GM12878 (cell line): ENCODE measurements around the gene CAPN2. TPM values are rescaled to one million over a fixed set of nuclear protein-coding genes. Genes with fewer than 3 reads are reported as not detected.

ENCODE experiments used
- ATAC-seq: fragments of 200-7000 bp; cut with Tn5 transposase; 3 replicates; pipeline ENCODE4 v1.9.1; 2020; ENCODE audit warnings: mild to moderate bottlenecking, moderate library complexity
- BruUV-seq: library from RNA; stranded (reverse); fragments of 400-500 nt; replicated peaks from 2 replicates; lab custom pipeline; 2021; lab: Mats Ljungman, UMichigan
- CTCF ChIA-PET: fragments of 300-600 bp; sonication (Branson Sonifier 250); formaldehyde crosslinking; extraction: SDS; loops from one replicate; lab custom pipeline; 2021; ENCODE audit warnings: inconsistent platforms; lab: Yijun Ruan, JAX
- POLR2A ChIA-PET: fragments of 350-600 bp; formaldehyde crosslinking; extraction: SDS; loops from one replicate; lab custom pipeline; 2021; ENCODE audit warnings: inconsistent platforms; lab: Charles Lee
- RAD21 ChIA-PET: fragments of 300-600 bp; sonication (Branson Sonifier 250); formaldehyde crosslinking; loops from one replicate; lab custom pipeline; 2023; ENCODE audit warnings: antibody characterized with exemption; ENCODE audit not compliant: unreplicated experiment; lab: Charles Lee
- SMC1A ChIA-PET: fragments of 300-600 bp; sonication (Branson Sonifier 250); formaldehyde crosslinking; loops from one replicate; lab custom pipeline; 2023; ENCODE audit not compliant: unreplicated experiment, uncharacterized antibody; lab: Charles Lee
- DNase-seq: peaks from one replicate; pipeline ENCODE4 v3.0.0-alpha.2; 2011; ENCODE audit warnings: low read depth, low spot score
- FAIRE-seq: peaks from 3 replicates; lab custom pipeline; 2011; peaks lifted over from hg19 to GRCh38; lab: Jason Lieb, UNC
- H2AFZ ChIP-seq: 2 replicates; pipeline ENCODE4 v1.6.0; 2011; ENCODE audit warnings: low read depth, low read length, control low read depth; ENCODE audit not compliant: control insufficient read depth
- H3K27ac ChIP-seq: 2 replicates; pipeline ENCODE4 v1.5.1; 2011; ENCODE audit warnings: control low read depth; ENCODE audit not compliant: control insufficient read depth, insufficient read depth
- H3K27me3 ChIP-seq, 2 experiments: replicated peaks in 1 of 2; 2 replicates each; pipeline versions ENCODE4 v1.6.0 to v1.6.1; 2011; ENCODE audit warnings: low read length in 1 of 2; ENCODE audit not compliant: control insufficient read depth in 2 of 2, insufficient read depth in 2 of 2
- H3K36me3 ChIP-seq, 2 experiments: 2 replicates each; pipeline ENCODE4 v1.5.1; 2011; ENCODE audit warnings: low read length in 1 of 2; ENCODE audit not compliant: control insufficient read depth in 2 of 2, insufficient read depth in 2 of 2
- H3K4me1 ChIP-seq: 2 replicates; pipeline ENCODE4 v1.6.1; 2011; ENCODE audit warnings: mild to moderate bottlenecking, low read length, moderate library complexity, mixed read lengths; ENCODE audit not compliant: control insufficient read depth, insufficient read depth
- H3K4me2 ChIP-seq: 2 replicates; pipeline ENCODE4 v1.6.0; 2011; ENCODE audit warnings: control low read depth; ENCODE audit not compliant: control insufficient read depth, insufficient read depth
- H3K4me3 ChIP-seq: fragments of 200-600 bp; sonication (generic); 2 replicates; pipeline ENCODE4 v1.5.1; 2016
- H3K79me2 ChIP-seq: 2 replicates; pipeline ENCODE4 v1.6.0; 2011; ENCODE audit warnings: low read length; ENCODE audit not compliant: control insufficient read depth, insufficient read depth
- H3K9ac ChIP-seq: 2 replicates; pipeline ENCODE4 v1.8.0; 2011; ENCODE audit warnings: low read length, control low read depth, mixed read lengths; ENCODE audit not compliant: control insufficient read depth, insufficient read depth
- H3K9me3 ChIP-seq: replicated peaks from 3 replicates; pipeline ENCODE4 v1.5.1; 2011; ENCODE audit warnings: mild to moderate bottlenecking, low read length; ENCODE audit not compliant: control insufficient read depth, insufficient read depth
- H4K20me1 ChIP-seq: 2 replicates; pipeline ENCODE4 v1.6.0; 2011; ENCODE audit not compliant: control insufficient read depth, insufficient read depth
- ASH2L ChIP-seq: fragments of 300-600, 200-600 bp; sonication (generic); IDR thresholded peaks from 2 replicates; pipeline ENCODE4 v1.6.1; 2017; ENCODE audit warnings: low read depth, mild to moderate bottlenecking, borderline replicate concordance
- BHLHE40 ChIP-seq, 2 experiments: fragments of 450-650 bp in 1 of 2; IDR thresholded peaks; 2 replicates each; pipeline ENCODE4 v1.6.1; 2011 to 2017; ENCODE audit warnings: low read depth in 2 of 2, borderline replicate concordance in 1 of 2, improper control_type of control experiment in 1 of 2, low read length in 1 of 2, mild to moderate bottlenecking in 1 of 2
- BMI1 ChIP-seq: fragments of 450-650 bp; IDR thresholded peaks from 2 replicates; pipeline ENCODE4 v1.6.1; 2016; ENCODE audit warnings: mild to moderate bottlenecking, moderate library complexity, borderline replicate concordance
- EZH2 ChIP-seq: IDR thresholded peaks from 2 replicates; pipeline ENCODE4 v1.6.1; 2012; ENCODE audit warnings: low read depth, mild to moderate bottlenecking, control low read depth, inconsistent platforms, low read length, borderline replicate concordance; ENCODE audit not compliant: control insufficient read depth
- FOXM1 ChIP-seq: IDR thresholded peaks from 2 replicates; pipeline ENCODE4 v1.6.1; 2012; ENCODE audit warnings: low read depth, mild to moderate bottlenecking, inconsistent platforms, low read length, moderate library complexity
- KAT2A ChIP-seq: conservative IDR thresholded peaks from 2 replicates; pipeline ENCODE4 v1.6.1; 2011; ENCODE audit warnings: low read depth, low read length; ENCODE audit not compliant: control insufficient read depth
- POLR2A ChIP-seq: IDR thresholded peaks from 2 replicates; pipeline ENCODE4 v1.6.1; 2011; ENCODE audit warnings: low read depth, mild to moderate bottlenecking, low read length
- RBBP5 ChIP-seq: fragments of 200-600 bp; sonication (generic); conservative IDR thresholded peaks from 2 replicates; pipeline ENCODE4 v1.6.1; 2016
- REST ChIP-seq: IDR thresholded peaks from 2 replicates; pipeline ENCODE4 v1.6.1; 2012; ENCODE audit warnings: mild to moderate bottlenecking, low read depth, low read length
- RUNX3 ChIP-seq: IDR thresholded peaks from 2 replicates; pipeline ENCODE4 v1.6.1; 2012; ENCODE audit warnings: low read length, inconsistent platforms
- SP1 ChIP-seq: IDR thresholded peaks from one replicate; pipeline ENCODE4 v1.6.1; 2011; ENCODE audit warnings: low read depth, low read length
- STAT3 ChIP-seq: IDR thresholded peaks from 2 replicates; pipeline ENCODE4 v1.6.1; 2011; ENCODE audit warnings: low read depth, low read length, improper control_type of control experiment
- TARDBP ChIP-seq: IDR thresholded peaks from 2 replicates; pipeline ENCODE4 v1.6.1; 2016; ENCODE audit warnings: borderline replicate concordance
- TCF7 ChIP-seq: IDR thresholded peaks from 2 replicates; pipeline ENCODE4 v1.6.1; 2014; ENCODE audit warnings: antibody characterized with exemption, borderline replicate concordance
- WGBS: methylation state at CpG from one replicate; pipeline ENCODE4 v1.1.6; 2016; ENCODE audit warnings: low lambda C conversion rate; ENCODE audit not compliant: insufficient replicate concordance, insufficient coverage; ENCODE audit errors: missing lambda C conversion rate; 5-methylcytosine and 5-hydroxymethylcytosine counted together
- in situ Hi-C: fragments of 300-500 bp; cut with MboI; formaldehyde crosslinking; loops from 9 replicates; pipeline ENCODE4 v1.14.3; 2018; ENCODE audit warnings: mixed read lengths
- intact Hi-C: fragments of 100-400 bp; cut with micrococcal nuclease; formaldehyde crosslinking; loops from one replicate; pipeline ENCODE4 v1.14.2; 2022; ENCODE audit not compliant: unreplicated experiment
- polyA plus RNA-seq, 11 experiments: library from polyadenylated mRNA; depleted of rRNA in 4 of 11; unstranded in 6 of 11; stranded (reverse) in 5 of 11; fragments of >200 nt; fragmentation: Nextera tagmentation in 4 of 11; fragmentation: Illumina TruSeq in 1 of 11; extraction: Ambion mirVana in 4 of 11; extraction: Trizol in 1 of 11; gene quantifications; 1 replicate in 1 of 11; 2 replicates in 10 of 11; pipeline versions ENCODE4 v1.2.1 to v1.2.3, GENCODE V29; 2011 to 2016; ENCODE audit warnings: inconsistent platforms in 2 of 11, missing spikeins in 2 of 11, low read depth in 1 of 11
- total RNA-seq, 4 experiments: library from RNA; depleted of rRNA in 3 of 4; stranded (reverse); fragments of >200 nt in 3 of 4; fragmentation: Illumina TruSeq in 1 of 4; extraction: Trizol in 1 of 4; gene quantifications; 2 replicates each; pipeline versions ENCODE4 v1.2.1 to v1.2.3, GENCODE V29; 2013 to 2021

Gene CAPN2
- total and polyA plus RNA-seq, 10 of the 15 experiments (the other 5 are each of a cell fraction or from before 2014, with no cell fraction given), result 6.0 to 21.4 (median 16.6) TPM

GRCh38 chr1:223716302-223716862 is 4.0 kb downstream of the CAPN2 start:
- RAD21 ChIA-PET, result interaction anchor here (0.8 to 1.1 kb wide), 3 partner anchors 18 to 35 kb away, joined by 3 read pairs; no protein-coding TSS in a partner anchor
- H2AFZ ChIP-seq, result peak overlapping the region; percentile 51
- POLR2A ChIA-PET, result interaction anchor here (0.6 kb wide), 1 partner anchor 467 kb away, joined by 3 read pairs; the partner anchor contains the start of gene DEGS1
- peak overlapping the region; percentile 23; the same call in 1 of the 2 replicates for H3K4me3 ChIP-seq
- WGBS, result 0% methylated on average over 7 of the region's 7 CpGs
- CTCF ChIA-PET, result interaction anchor here (1.0 to 1.6 kb wide), 3 partner anchors 17 to 33 kb away, joined by 3 to 9 read pairs (median 4); no protein-coding TSS in a partner anchor
- DNase-seq, result peak; percentile 47
- H3K9me3 ChIP-seq, result no peaks in the 10 kb centered on the region
- peak; percentile 91 for FAIRE-seq
- peaks cover 34% of the 10 kb centered on the region for H3K4me1 ChIP-seq
- H3K79me2 ChIP-seq, result no peaks in the 10 kb centered on the region; the same call in 1 of the 2 replicates
- H3K27me3 ChIP-seq, result no peaks in the 10 kb centered on the region
- TF ChIP-seq RUNX3, result 0 out of 2 replicates have a peak, but pooled peaks have one; percentile 25
- no peak for TF ChIP-seq STAT3
- peak; percentile 24; the same call in 1 of the 2 replicates for TF ChIP-seq POLR2A
- no peaks in the 10 kb centered on the region for H3K36me3 ChIP-seq
- in situ Hi-C loops, result no loop called here
- peak; percentile 62 for ATAC-seq
- H4K20me1 ChIP-seq, result no peaks in the 10 kb centered on the region
- SMC1A ChIA-PET, result interaction anchor here (0.9 to 1.1 kb wide), 2 partner anchors 33 to 36 kb away, joined by 3 to 5 read pairs; no protein-coding TSS in a partner anchor
- H3K4me2 ChIP-seq, result peak overlapping the region; percentile 84
- no TSS peak for BruUV-seq
- H3K9ac ChIP-seq, result peak overlapping the region; percentile 44; the same call in 1 of the 2 replicates
- peak overlapping the region; percentile 75 for H3K27ac ChIP-seq
- intact Hi-C loops, result no loop called here

GRCh38 chr1:223717123-223717522 is 4.8 kb downstream of the CAPN2 start:
- peak overlapping the region; percentile 75 for H3K27ac ChIP-seq
- in situ Hi-C loops (no loop called here), intact Hi-C loops (no loop called here)
- H3K4me2 ChIP-seq, result peak overlapping the region; percentile 84
- no peaks in the 10 kb centered on the region; the same call in 1 of the 2 replicates for H3K79me2 ChIP-seq
- H3K4me1 ChIP-seq, result peaks cover 35% of the 10 kb centered on the region
- ChIA-PET POLR2A (no interaction called here), CTCF (interaction anchor here (1.6 kb wide), 1 partner anchor 32 kb away, joined by 9 read pairs; no protein-coding TSS in a partner anchor), RAD21 (interaction anchor here (1.0 kb wide), 1 partner anchor 34 kb away, joined by 3 read pairs; no protein-coding TSS in a partner anchor), SMC1A (interaction anchor here (1.1 to 1.4 kb wide), 2 partner anchors 32 to 36 kb away, joined by 3 to 4 read pairs; no protein-coding TSS in a partner anchor)
- ATAC-seq (no peak), DNase-seq (no peak), FAIRE-seq (no peak)
- H3K4me3 ChIP-seq, result no peak overlapping the region
- H3K9ac ChIP-seq, result no peak overlapping the region; the same call in 1 of the 2 replicates
- H3K9me3 ChIP-seq, result no peaks in the 10 kb centered on the region
- H2AFZ ChIP-seq, result no peak overlapping the region; the same call in 1 of the 2 replicates
- no peaks in the 10 kb centered on the region for H4K20me1 ChIP-seq
- H3K27me3 ChIP-seq, result no peaks in the 10 kb centered on the region
- no TSS peak for BruUV-seq
- no peaks in the 10 kb centered on the region for H3K36me3 ChIP-seq
- WGBS, result 89% methylated on average over 5 of the region's 5 CpGs
- no peak for TF ChIP-seq TCF7
- TF ChIP-seq FOXM1, result no peak
- TF ChIP-seq ASH2L, result no peak
- no peak for TF ChIP-seq SP1
- TF ChIP-seq KAT2A, result no peak
- no peak for TF ChIP-seq EZH2
- TF ChIP-seq RBBP5, result no peak
- TF ChIP-seq TARDBP, result no peak
- TF ChIP-seq REST, result no peak
- no peak for TF ChIP-seq BHLHE40 (IDR thresholded peaks at IDR 0.05; ENCODE audit: borderline replicate concordance in 1 of 2, low read depth in 2 of 2, low read length in 1 of 2)
- TF ChIP-seq BMI1, result no peak
